ENCODE measurements around the gene SH2B3. TPM values are rescaled to one million over a fixed set of nuclear protein-coding genes. Genes with fewer than 3 reads are reported as not detected.
A peak's percentile ranks its signal among the peaks of the same experiment; 100 is the strongest.
"Not testable (repeated sequence)": the region's sequence is repeated elsewhere in the genome, so short reads cannot be mapped to it uniquely, and the experiment has no call there.

Gene SH2B3
- total and polyA plus RNA-seq, 2 experiments from 2014 or later = 5.5 to 11.6 TPM

DNA sequence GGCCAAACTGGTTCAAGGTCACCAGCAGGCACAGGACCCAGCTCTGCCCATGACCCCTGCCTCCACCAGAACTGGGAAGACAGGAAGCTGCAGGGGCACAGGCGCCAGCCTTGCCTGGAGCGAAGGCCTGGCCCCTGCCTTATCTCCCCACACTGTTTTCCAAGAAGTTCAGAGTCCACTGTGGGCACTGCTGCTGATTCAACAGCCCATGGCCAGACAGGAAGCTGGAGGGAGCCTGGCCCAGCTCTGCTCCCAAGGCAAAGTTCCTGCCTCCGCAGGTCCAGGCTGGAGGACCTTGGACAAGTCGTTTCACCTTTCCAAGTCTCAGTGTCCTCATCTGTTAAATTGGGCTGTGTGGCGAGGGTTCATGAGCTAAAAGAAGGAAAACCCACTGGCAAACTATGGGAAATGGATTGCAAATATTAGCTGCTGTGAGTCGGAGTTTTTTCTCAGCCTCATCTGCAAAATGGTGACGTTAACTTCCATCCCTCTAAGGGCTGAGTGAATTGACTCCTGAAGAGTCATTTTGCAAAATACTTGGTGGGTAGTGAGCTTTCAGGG lies 38.0 kb upstream of the SH2B3 start:
- Histone ChIP-seq H3K27me3 (no peaks in the 10 kb centered on the region), H3K4me3 (peak overlapping the region; percentile 93), H3K27ac (no peak overlapping the region)

GRCh38 chr12:111368291-111368787 lies 37.4 kb upstream of the SH2B3 start:
- TF ChIP-seq, protein P1, sequence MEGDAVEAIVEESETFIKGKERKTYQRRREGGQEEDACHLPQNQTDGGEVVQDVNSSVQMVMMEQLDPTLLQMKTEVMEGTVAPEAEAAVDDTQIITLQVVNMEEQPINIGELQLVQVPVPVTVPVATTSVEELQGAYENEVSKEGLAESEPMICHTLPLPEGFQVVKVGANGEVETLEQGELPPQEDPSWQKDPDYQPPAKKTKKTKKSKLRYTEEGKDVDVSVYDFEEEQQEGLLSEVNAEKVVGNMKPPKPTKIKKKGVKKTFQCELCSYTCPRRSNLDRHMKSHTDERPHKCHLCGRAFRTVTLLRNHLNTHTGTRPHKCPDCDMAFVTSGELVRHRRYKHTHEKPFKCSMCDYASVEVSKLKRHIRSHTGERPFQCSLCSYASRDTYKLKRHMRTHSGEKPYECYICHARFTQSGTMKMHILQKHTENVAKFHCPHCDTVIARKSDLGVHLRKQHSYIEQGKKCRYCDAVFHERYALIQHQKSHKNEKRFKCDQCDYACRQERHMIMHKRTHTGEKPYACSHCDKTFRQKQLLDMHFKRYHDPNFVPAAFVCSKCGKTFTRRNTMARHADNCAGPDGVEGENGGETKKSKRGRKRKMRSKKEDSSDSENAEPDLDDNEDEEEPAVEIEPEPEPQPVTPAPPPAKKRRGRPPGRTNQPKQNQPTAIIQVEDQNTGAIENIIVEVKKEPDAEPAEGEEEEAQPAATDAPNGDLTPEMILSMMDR (IDR thresholded peaks at IDR 0.05; ENCODE audit: low read depth, low read length) = no peak
- Histone ChIP-seq H3K4me1 (ENCODE audit: low read depth) (no peaks in the 10 kb centered on the region), H3K4me3 (peak overlapping the region; percentile 93), H3K27ac (no peak overlapping the region), H3K9me3 (ENCODE audit: low read depth) (no peaks in the 10 kb centered on the region), H3K36me3 (no peaks in the 10 kb centered on the region), H3K27me3 (no peaks in the 10 kb centered on the region)
- DNase-seq (ENCODE audit: low read depth in 1 of 2, low spot score in 1 of 2) = peak in 1 of 2 donors; percentile 25

More for the DNA sequence above, 38.0 kb upstream of the SH2B3 start:
- H3K9me3 ChIP-seq (ENCODE audit: low read depth) = no peaks in the 10 kb centered on the region
- H3K36me3 ChIP-seq = no peaks in the 10 kb centered on the region
- DNase-seq (ENCODE audit: low read depth in 1 of 2, low spot score in 1 of 2) = peak in 1 of 2 donors; percentile 42
- H3K4me1 ChIP-seq (ENCODE audit: low read depth) = no peaks in the 10 kb centered on the region
- TF ChIP-seq, protein P1 (IDR thresholded peaks at IDR 0.05; ENCODE audit: low read depth, low read length) = no peak

- no peaks in the 10 kb centered on the region for H3K9me3 ChIP-seq (ENCODE audit: low read depth)
- peak; percentile 94 to 96 for DNase-seq (ENCODE audit: low read depth in 1 of 2, low spot score in 1 of 2)
- H3K27me3 ChIP-seq = no peaks in the 10 kb centered on the region
- no peaks in the 10 kb centered on the region for H3K36me3 ChIP-seq
- H3K4me1 ChIP-seq (ENCODE audit: low read depth) = no peaks in the 10 kb centered on the region
- H3K4me3 ChIP-seq = peak within 1 kb of the TSS; percentile 93
- no peak within 1 kb of the TSS for H3K27ac ChIP-seq
- TF ChIP-seq, protein P1 (IDR thresholded peaks at IDR 0.05; ENCODE audit: low read depth, low read length) = no peak
Measured at GRCh38 chr12:111368788-111369495, 36.8 kb upstream of the SH2B3 start, which contains the start of gene PHETA1. Gene PHETA1, minus strand, starts transcription at chr12:111369095. Its CDS starts 5,668 bp downstream, at chr12:111363427.

GRCh38 chr12:111369496-111370220 lies 36.1 kb upstream of the SH2B3 start:
- TF ChIP-seq, protein P1 (IDR thresholded peaks at IDR 0.05; ENCODE audit: low read depth, low read length) = no peak
- Histone ChIP-seq H3K27me3 (no peaks in the 10 kb centered on the region), H3K4me3 (peak overlapping the region; percentile 93), H3K4me1 (ENCODE audit: low read depth) (no peaks in the 10 kb centered on the region), H3K9me3 (ENCODE audit: low read depth) (no peaks in the 10 kb centered on the region), H3K36me3 (no peaks in the 10 kb centered on the region), H3K27ac (no peak overlapping the region)
- DNase-seq (ENCODE audit: low read depth in 1 of 2, low spot score in 1 of 2) = no peak

DNA sequence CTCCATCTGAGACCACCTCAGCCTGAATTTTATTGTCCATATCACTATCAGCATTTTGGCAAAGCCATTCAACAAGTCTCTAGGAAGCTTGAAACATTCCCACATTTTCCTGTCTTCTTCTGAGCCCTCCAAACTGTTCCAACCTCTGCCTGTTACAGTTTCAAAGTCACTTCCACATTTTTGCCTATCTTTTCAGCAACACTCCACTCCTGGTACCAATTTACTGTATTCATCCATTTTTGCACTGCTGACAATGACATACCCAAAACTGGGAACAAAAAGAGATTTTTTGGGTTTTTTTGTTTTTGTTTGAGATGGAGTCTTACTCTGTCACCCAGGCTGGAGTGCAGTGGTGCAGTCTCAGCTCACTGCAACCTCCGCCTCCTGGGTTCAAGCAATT lies 32.5 kb upstream of the SH2B3 start:
- not testable (repeated sequence) for H3K36me3 ChIP-seq; H3K27ac ChIP-seq; H3K4me3 ChIP-seq; H3K9me3 ChIP-seq (ENCODE audit: low read depth); H3K4me1 ChIP-seq (ENCODE audit: low read depth); DNase-seq (ENCODE audit: low read depth in 1 of 2, low spot score in 1 of 2); H3K27me3 ChIP-seq
